Fibroblast of lung (primary cell): Measurements from ENCODE around the gene HK3.

Experiments used
- EZH2 ChIP-seq: IDR thresholded peaks from 2 replicates; pipeline ENCODE4 v1.5.1; 2012; ENCODE audit warnings: low read length, control low read depth, mild to moderate bottlenecking; ENCODE audit errors: missing control alignments
- TF ChIP-seq, protein P1 (sequence below), 2 donors: IDR thresholded peaks in 1 of 2; conservative IDR thresholded peaks in 1 of 2; 1 replicate in 1 of 2; 2 replicates in 1 of 2; pipeline ENCODE4 v1.5.1; 2011 to 2012; ENCODE audit warnings: low read length in 2 of 2, control low read depth in 1 of 2, inconsistent platforms in 1 of 2, low read depth in 1 of 2, mild to moderate bottlenecking in 1 of 2

DNA sequence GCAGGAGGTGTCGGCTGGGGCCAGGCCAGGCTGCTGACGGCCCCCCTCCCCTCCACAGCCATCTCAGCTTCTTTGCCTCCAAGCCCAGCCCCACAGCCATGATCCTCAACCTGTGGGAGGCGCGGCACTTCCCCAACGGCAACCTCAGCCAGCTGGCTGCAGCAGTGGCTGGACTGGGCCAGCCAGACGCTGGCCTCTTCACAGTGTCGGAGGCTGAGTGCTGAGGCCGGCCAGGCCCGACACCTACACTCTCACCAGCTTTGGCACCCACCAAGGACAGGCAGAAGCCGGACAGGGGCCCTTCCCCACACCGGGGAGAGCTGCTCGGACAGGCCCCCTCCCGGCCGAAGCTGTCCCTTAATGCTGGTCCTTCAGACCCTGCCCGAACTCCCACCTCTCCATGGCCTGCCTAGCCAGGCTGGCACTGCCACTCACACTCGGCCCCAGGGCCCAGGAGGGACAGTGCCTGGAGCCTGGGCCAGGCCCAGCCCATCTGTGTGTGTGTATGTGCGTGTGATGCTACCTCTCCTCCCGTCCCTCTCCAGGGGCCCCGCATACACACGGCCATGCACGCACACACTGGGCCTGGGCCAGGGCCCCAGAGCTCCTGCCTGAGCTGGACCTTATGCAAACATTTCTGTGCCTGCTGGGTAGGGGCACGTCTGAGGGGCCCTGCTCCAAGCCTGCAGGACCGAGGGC lies 19.3 kb downstream of the HK3 start:
- TF ChIP-seq, protein P1, sequence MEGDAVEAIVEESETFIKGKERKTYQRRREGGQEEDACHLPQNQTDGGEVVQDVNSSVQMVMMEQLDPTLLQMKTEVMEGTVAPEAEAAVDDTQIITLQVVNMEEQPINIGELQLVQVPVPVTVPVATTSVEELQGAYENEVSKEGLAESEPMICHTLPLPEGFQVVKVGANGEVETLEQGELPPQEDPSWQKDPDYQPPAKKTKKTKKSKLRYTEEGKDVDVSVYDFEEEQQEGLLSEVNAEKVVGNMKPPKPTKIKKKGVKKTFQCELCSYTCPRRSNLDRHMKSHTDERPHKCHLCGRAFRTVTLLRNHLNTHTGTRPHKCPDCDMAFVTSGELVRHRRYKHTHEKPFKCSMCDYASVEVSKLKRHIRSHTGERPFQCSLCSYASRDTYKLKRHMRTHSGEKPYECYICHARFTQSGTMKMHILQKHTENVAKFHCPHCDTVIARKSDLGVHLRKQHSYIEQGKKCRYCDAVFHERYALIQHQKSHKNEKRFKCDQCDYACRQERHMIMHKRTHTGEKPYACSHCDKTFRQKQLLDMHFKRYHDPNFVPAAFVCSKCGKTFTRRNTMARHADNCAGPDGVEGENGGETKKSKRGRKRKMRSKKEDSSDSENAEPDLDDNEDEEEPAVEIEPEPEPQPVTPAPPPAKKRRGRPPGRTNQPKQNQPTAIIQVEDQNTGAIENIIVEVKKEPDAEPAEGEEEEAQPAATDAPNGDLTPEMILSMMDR (conservative IDR thresholded peaks at IDR 0.05 in 1 of 2, IDR thresholded peaks at IDR 0.05 in 1 of 2; ENCODE audit: low read depth in 1 of 2, low read length in 2 of 2): no peak
- TF ChIP-seq EZH2: no peak
